GM19452 (cell line): Measurements from ENCODE around the gene CTTN.

Experiments used
- ATAC-seq: cut with Tn5 transposase; IDR thresholded peaks from one replicate; pipeline ENCODE4 v1.9.1; 2021; ENCODE audit not compliant: unreplicated experiment

CTTN gene

GRCh38 chr11:70428701-70429427 lies 30.5 kb downstream of the CTTN start:
- no peak for ATAC-seq

GRCh38 chr11:70429428-70429705 lies 31.0 kb downstream of the CTTN start:
- ATAC-seq = no peak

GRCh38 chr11:70429724-70430521 lies 31.6 kb downstream of the CTTN start:
- ATAC-seq = no peak

GRCh38 chr11:70430671-70431574 lies 32.6 kb downstream of the CTTN start:
- no peak for ATAC-seq

- no peak for ATAC-seq
Measured at GRCh38 chr11:70431611-70432010, 33.3 kb downstream of the CTTN start.

GRCh38 chr11:70432065-70432464 lies 33.7 kb downstream of the CTTN start:
- no peak for ATAC-seq

GRCh38 chr11:70432580-70432979 lies 34.3 kb downstream of the CTTN start:
- no peak for ATAC-seq

- no peak for ATAC-seq
Measured at GRCh38 chr11:70433038-70433437, 34.7 kb downstream of the CTTN start.

GRCh38 chr11:70433526-70433925 lies 35.2 kb downstream of the CTTN start:
- no peak for ATAC-seq

- no peak for ATAC-seq
Measured at GRCh38 chr11:70433966-70434812, 35.9 kb downstream of the CTTN start.

GRCh38 chr11:70434813-70435278 lies 36.5 kb downstream of the CTTN start:
- ATAC-seq = no peak

- no peak for ATAC-seq
Measured at GRCh38 chr11:70435361-70435760, 37.0 kb downstream of the CTTN start.

GRCh38 chr11:70435765-70436500 lies 37.6 kb downstream of the CTTN start:
- no peak for ATAC-seq

GRCh38 chr11:70436501-70436860 lies 38.2 kb downstream of the CTTN start:
- ATAC-seq = no peak

GRCh38 chr11:70437111-70437784 lies 38.9 kb downstream of the CTTN start:
- ATAC-seq = no peak

- ATAC-seq = no peak
Measured at GRCh38 chr11:70440206-70440605, 41.9 kb downstream of the CTTN start.

- ATAC-seq = no peak
Measured at GRCh38 chr11:70443773-70444030, 45.4 kb downstream of the CTTN start.

- ATAC-seq = no peak
Measured at GRCh38 chr11:70445091-70445490, 46.8 kb downstream of the CTTN start.

- no peak for ATAC-seq
Measured at GRCh38 chr11:70445605-70446004, 47.3 kb downstream of the CTTN start.
